ENCODE measurements around the gene KDM1B.

Gene KDM1B

GRCh38 chr6:18243302-18243893, 88.2 kb downstream of the KDM1B start:
- TF ChIP-seq CTCF (IDR thresholded peaks at IDR 0.05), result no peak
- no peak for TF ChIP-seq ZFX (IDR thresholded peaks at IDR 0.05; ENCODE audit: borderline replicate concordance)
- H3K27ac ChIP-seq, result no peak overlapping the region; the same call in 1 of the 2 replicates

DNA sequence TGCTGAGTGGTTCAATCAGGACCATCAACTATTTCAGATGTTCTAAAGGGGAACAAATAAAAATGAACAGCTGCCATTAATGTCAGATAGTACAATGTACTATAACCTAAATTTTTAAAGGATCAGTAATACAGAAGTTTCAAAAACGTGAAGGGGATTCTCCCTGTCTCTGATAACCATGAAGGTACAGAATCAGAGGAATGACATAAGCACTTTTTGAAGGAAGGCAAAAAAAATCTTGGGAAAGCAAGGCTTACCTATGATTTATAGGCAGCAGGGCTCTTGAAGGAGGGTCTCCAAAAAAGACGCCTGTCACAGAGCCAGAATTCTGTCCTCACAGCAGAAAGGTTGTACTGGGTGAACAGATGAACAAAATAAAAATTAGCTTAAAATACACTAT, 89.0 kb downstream of the KDM1B start:
- TF ChIP-seq CTCF (IDR thresholded peaks at IDR 0.05) (no peak), ZFX (IDR thresholded peaks at IDR 0.05; ENCODE audit: borderline replicate concordance) (no peak)
- no peak overlapping the region; the same call in 1 of the 2 replicates for H3K27ac ChIP-seq

GRCh38 chr6:18245079-18245478, 89.9 kb downstream of the KDM1B start:
- no peak for TF ChIP-seq CTCF (IDR thresholded peaks at IDR 0.05)

DNA sequence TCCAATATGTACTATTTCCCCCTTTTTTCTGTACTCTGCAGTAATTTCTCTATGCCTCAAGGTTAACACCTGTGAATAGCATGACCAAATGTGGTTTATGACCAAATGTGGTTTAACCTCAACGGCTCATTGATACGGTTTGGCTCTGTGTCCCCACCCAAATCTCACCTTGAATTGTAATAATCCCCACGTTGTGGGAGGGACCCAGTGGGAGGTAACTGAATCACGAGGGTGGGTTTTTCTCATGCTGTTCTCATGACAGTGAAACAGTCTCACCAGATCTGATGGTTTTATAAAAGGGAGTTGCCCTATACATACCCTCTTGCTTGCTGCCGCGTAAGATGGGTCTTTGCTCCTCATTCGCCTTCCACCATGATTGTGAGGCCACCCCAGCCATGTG, 90.4 kb downstream of the KDM1B start:
- TF ChIP-seq ZFX (IDR thresholded peaks at IDR 0.05; ENCODE audit: borderline replicate concordance) (no peak), CTCF (IDR thresholded peaks at IDR 0.05) (no peak)
- H3K27ac ChIP-seq, result no peak overlapping the region

More at GRCh38 chr6:18245079-18245478, 89.9 kb downstream of the KDM1B start:
- H3K27ac ChIP-seq, result no peak overlapping the region

DNA sequence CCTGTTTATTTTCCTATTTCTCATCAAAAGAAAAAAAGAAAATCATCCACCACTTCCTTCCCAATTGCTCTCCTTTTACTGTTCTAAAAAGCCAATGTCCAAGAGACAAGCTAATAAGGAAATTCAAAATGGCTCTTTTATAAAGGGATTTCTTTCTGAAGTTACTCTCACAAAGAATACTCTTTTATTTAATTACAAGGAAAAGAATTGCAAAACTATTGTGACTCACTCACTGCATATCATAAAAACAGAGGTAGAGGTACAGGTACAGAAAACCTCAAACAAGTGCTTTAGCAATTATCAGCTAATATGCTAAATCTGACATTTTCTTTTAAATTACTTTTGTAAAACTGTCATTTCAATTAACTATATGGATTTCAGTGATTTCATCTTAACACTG, 91.0 kb downstream of the KDM1B start:
- no peak overlapping the region for H3K27ac ChIP-seq
- no peak for TF ChIP-seq CTCF (IDR thresholded peaks at IDR 0.05)
- no peak for TF ChIP-seq ZFX (IDR thresholded peaks at IDR 0.05; ENCODE audit: borderline replicate concordance)

- no peak overlapping the region for H3K27ac ChIP-seq
- TF ChIP-seq ZFX (IDR thresholded peaks at IDR 0.05; ENCODE audit: borderline replicate concordance) (no peak), CTCF (IDR thresholded peaks at IDR 0.05) (no peak)
Measured at GRCh38 chr6:18247002-18247401, 91.8 kb downstream of the KDM1B start.

DNA sequence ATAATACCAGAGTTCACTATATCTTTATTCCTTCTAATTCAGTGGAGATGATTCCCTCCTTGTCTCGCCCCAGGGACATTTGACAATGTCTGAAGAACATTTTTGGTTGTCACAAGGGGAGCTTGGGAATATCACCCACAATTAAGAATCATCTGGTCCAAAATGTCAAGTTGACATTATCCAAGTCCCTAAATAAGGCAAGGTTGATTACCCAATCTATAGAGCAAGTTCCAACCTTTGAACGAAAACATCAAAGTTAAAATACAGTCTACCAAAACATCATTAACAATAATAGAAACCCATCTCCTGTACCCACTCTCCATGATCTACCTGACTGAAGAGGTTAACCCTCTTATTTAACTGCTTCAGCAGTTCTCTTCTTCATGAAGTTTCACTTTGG, 93.5 kb downstream of the KDM1B start:
- no peak overlapping the region for H3K27ac ChIP-seq
- TF ChIP-seq ZFX (IDR thresholded peaks at IDR 0.05; ENCODE audit: borderline replicate concordance) (no peak), CTCF (IDR thresholded peaks at IDR 0.05) (no peak)

All from 22Rv1 (cell line).